Duodenal mucosa (tissue), 2 donors: Measurements from ENCODE around the gene RICTOR.
A peak's percentile ranks its signal among the peaks of the same experiment; 100 is the strongest.

Source experiments
- H3K27ac ChIP-seq: one replicate; pipeline ENCODE4 v1.7.0; 2013; ENCODE audit warnings: low read depth, low read length
- H3K27me3 ChIP-seq, 2 donors: one replicate each; pipeline ENCODE4 v1.7.0; 2013; ENCODE audit warnings: low read length in 2 of 2, control low read depth in 1 of 2; ENCODE audit not compliant: insufficient read depth in 2 of 2, control insufficient read depth in 1 of 2
- H3K36me3 ChIP-seq, 2 donors: one replicate each; pipeline ENCODE4 v1.7.0; 2013; ENCODE audit warnings: low read length in 2 of 2, control low read depth in 1 of 2; ENCODE audit not compliant: insufficient read depth in 2 of 2, control insufficient read depth in 1 of 2
- H3K4me1 ChIP-seq, 2 donors: one replicate each; pipeline ENCODE4 v1.7.0; 2013; ENCODE audit warnings: low read length in 2 of 2, control low read depth in 1 of 2; ENCODE audit not compliant: insufficient read depth in 2 of 2, control insufficient read depth in 1 of 2
- H3K4me3 ChIP-seq, 2 donors: one replicate each; pipeline ENCODE4 v1.7.0; 2013; ENCODE audit warnings: low read length in 2 of 2, low read depth in 1 of 2
- H3K9ac ChIP-seq, 2 donors: one replicate each; pipeline ENCODE4 v1.7.0; 2013; ENCODE audit warnings: low read length in 2 of 2, low read depth in 1 of 2
- H3K9me3 ChIP-seq, 2 donors: one replicate each; pipeline ENCODE4 v1.7.0; 2013; ENCODE audit warnings: low read length in 2 of 2, control low read depth in 1 of 2; ENCODE audit not compliant: control insufficient read depth in 1 of 2

RICTOR gene, protein sequence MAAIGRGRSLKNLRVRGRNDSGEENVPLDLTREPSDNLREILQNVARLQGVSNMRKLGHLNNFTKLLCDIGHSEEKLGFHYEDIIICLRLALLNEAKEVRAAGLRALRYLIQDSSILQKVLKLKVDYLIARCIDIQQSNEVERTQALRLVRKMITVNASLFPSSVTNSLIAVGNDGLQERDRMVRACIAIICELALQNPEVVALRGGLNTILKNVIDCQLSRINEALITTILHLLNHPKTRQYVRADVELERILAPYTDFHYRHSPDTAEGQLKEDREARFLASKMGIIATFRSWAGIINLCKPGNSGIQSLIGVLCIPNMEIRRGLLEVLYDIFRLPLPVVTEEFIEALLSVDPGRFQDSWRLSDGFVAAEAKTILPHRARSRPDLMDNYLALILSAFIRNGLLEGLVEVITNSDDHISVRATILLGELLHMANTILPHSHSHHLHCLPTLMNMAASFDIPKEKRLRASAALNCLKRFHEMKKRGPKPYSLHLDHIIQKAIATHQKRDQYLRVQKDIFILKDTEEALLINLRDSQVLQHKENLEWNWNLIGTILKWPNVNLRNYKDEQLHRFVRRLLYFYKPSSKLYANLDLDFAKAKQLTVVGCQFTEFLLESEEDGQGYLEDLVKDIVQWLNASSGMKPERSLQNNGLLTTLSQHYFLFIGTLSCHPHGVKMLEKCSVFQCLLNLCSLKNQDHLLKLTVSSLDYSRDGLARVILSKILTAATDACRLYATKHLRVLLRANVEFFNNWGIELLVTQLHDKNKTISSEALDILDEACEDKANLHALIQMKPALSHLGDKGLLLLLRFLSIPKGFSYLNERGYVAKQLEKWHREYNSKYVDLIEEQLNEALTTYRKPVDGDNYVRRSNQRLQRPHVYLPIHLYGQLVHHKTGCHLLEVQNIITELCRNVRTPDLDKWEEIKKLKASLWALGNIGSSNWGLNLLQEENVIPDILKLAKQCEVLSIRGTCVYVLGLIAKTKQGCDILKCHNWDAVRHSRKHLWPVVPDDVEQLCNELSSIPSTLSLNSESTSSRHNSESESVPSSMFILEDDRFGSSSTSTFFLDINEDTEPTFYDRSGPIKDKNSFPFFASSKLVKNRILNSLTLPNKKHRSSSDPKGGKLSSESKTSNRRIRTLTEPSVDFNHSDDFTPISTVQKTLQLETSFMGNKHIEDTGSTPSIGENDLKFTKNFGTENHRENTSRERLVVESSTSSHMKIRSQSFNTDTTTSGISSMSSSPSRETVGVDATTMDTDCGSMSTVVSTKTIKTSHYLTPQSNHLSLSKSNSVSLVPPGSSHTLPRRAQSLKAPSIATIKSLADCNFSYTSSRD (N-terminal part only)

DNA sequence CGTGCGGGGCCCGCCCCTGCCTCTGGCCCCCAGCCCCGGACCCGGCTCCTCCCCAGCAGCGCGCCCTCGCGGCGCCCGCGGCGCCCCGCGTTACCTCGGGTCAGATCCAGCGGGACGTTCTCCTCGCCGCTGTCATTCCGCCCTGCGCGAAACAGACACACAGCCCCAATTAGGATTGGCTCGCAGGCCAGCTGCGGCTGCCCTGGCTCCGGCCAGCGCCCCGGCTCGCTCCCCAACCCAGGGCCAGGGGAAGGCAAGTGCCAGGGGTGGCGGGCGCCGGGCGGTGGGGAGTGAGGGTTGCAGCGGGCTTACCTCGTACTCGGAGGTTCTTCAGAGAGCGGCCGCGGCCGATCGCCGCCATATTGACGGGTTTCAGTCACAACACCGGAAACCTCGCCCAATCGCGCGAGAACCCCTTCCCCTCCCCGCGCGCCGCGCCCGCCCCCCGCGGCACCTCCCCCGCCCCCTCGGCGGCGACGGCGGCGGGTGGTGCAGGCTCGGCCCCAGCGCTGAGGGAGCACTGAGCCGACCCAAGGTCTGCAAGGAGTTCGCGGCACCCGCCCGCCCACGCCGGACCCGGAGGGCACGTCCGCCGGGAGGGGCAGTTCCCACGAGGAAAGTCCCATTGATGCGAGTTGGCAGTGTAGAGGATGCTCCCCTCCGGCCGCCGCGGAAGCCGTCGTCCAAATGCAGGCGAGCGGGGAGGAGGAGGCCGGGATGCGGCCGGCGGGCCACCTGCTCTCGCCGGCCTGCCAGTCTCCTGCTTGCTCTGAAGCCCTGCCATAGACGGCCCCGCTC lies at the start of gene RICTOR:
Gene RICTOR (minus strand): TSS at position 383 of the 798 bp plus-strand sequence. CDS start 22 bp downstream, at position 361.
- peak within 1 kb of the TSS; percentile 97 for H3K27ac ChIP-seq
- H3K4me1 ChIP-seq = peaks cover 16 to 19% of the 10 kb centered on the region in 2 donors
- no peaks in the 10 kb centered on the region for H3K36me3 ChIP-seq
- H3K27me3 ChIP-seq = no peaks in the 10 kb centered on the region
- H3K9ac ChIP-seq = peak within 1 kb of the TSS; percentile 82 to 92
- no peaks in the 10 kb centered on the region for H3K9me3 ChIP-seq
- peak within 1 kb of the TSS; percentile 95 to 97 for H3K4me3 ChIP-seq

DNA sequence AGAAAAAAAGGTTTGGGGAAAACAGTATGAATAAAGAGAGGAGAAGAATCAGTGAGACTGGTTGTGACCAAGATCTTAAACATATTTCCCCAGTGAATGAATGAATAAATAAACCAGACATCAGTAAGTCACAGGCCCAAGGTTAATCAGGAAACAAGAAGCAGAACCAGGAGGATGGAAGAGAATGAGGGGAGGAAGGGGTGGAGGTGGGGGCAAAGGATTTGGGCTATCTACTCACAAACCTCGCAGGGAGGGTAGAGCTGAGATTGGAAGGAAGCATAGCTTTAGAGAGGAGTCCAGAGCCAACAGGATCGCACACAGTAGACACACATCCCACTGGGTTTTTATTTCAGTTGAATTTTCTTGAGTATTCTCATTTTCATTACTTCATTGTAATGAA lies 47.7 kb upstream of the RICTOR start:
- Histone ChIP-seq H3K9ac (no peak overlapping the region), H3K4me1 (no peaks in the 10 kb centered on the region), H3K9me3 (no peaks in the 10 kb centered on the region), H3K27me3 (no peaks in the 10 kb centered on the region), H3K27ac (no peak overlapping the region), H3K36me3 (no peaks in the 10 kb centered on the region), H3K4me3 (no peak overlapping the region)

DNA sequence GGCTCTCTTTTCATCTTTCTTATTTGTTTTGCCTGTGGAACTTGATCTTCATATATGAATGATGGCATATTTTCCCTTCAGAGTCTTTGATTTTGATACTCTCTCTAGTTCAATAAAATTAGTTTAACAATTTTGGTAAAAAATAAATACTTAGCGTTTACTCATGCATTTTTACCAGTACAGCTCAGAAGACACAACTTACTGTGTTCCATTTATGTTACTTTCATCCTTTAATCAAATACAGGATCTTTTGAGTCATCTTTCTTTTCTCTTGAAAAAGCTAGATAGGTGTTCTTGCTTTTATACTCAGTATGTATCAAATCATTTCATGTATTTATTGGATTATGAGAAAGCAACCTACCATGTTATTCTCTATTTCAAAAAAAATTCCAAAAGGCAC lies 47.1 kb upstream of the RICTOR start:
- Histone ChIP-seq H3K36me3 (no peaks in the 10 kb centered on the region), H3K9me3 (no peaks in the 10 kb centered on the region), H3K27ac (no peak overlapping the region), H3K4me1 (no peaks in the 10 kb centered on the region), H3K4me3 (no peak overlapping the region), H3K27me3 (no peaks in the 10 kb centered on the region), H3K9ac (no peak overlapping the region)

DNA sequence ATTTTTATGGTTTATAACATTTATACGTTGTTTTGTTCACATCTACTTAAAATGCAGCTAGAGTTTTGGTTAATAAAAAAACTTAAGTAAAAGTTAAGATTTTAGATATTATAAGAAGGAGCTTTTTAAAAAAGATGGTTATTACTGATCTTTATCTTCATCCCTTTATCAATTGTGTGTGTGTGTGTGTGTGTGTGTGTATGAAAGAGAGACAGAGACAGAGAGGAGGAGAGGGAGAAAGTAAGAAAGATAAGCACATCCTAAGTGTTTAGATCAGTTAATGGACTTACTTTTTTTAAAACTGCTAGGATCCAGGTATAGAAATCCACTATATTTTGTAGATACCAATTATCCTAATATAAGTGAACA lies 45.8 kb upstream of the RICTOR start:
- H3K4me3 ChIP-seq = no peak overlapping the region
- no peaks in the 10 kb centered on the region for H3K9me3 ChIP-seq
- no peaks in the 10 kb centered on the region for H3K27me3 ChIP-seq
- no peaks in the 10 kb centered on the region for H3K4me1 ChIP-seq
- H3K9ac ChIP-seq = no peak overlapping the region
- H3K36me3 ChIP-seq = no peaks in the 10 kb centered on the region
- H3K27ac ChIP-seq = no peak overlapping the region

DNA sequence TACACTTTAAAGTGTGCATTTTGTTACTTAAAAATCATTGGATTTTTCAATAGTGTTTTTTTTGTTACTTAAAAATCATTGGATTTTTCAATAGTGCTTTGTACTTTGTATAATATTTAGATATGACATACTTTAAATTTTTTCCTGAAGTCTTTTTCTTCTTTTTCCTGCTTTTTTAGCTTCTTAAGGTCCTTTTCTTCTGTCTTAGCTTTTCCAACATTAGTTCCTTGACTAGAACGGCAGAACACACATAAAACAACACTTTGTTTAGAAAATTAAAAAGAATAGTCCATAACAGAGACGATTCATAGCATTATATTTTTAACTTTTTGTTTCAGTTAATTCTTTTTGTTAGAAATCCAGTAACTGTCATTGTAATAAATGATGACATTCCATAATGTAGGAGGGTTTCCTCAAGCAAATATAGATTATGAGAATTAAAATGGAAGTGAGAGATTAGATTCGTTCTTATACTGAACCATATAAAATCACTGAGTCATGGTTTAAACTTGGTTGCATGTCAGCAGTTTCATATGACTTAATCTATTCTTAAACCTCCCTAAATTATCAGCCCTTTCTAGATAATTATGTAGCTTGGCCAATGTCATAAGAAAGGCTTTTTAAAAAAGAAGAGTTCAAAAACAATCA lies 45.3 kb upstream of the RICTOR start:
- H3K36me3 ChIP-seq = no peaks in the 10 kb centered on the region
- H3K9me3 ChIP-seq = no peaks in the 10 kb centered on the region
- H3K27ac ChIP-seq = no peak overlapping the region
- no peaks in the 10 kb centered on the region for H3K4me1 ChIP-seq
- no peaks in the 10 kb centered on the region for H3K27me3 ChIP-seq
- H3K4me3 ChIP-seq = no peak overlapping the region
- no peak overlapping the region for H3K9ac ChIP-seq

DNA sequence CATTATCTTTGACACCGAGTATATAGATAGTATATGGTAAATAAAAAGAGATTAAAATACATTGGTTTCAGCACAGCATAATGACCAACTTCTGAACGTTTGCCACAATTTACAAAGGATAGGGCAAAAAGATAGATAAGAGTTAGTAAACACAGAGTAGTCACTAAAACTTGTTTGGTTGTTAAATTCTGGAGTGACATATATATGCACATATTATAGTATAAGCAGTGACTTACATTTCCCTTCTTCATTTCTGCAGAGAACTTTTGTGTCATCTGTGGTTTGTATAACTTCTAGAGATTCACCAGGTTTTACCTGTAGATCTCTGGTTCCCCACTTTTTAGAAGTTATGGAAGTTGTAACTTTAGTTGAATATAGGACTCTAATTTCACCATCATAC lies 44.4 kb upstream of the RICTOR start:
- Histone ChIP-seq H3K36me3 (no peaks in the 10 kb centered on the region), H3K27me3 (no peaks in the 10 kb centered on the region), H3K4me1 (no peaks in the 10 kb centered on the region), H3K27ac (no peak overlapping the region), H3K9ac (no peak overlapping the region), H3K9me3 (no peaks in the 10 kb centered on the region), H3K4me3 (no peak overlapping the region)

DNA sequence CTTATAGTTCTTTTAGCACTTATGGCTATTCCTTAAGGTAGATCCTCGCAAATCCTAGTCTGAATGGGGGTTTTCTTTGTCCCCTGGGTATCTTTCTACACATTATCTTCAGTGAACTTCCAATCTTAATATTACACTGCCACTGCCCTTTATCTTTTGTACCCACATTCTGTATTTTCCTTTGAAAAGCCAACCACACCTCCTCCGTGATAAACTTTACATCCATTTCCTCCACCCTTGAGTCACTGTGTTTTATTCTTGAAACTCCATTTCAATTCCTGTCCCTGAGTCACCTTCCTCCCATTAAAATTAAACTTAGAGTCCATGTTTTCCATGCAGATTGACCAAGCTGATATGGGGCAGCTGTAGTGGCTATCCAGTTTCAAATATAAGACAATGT lies 43.2 kb upstream of the RICTOR start:
- H3K27ac ChIP-seq = no peak overlapping the region
- H3K9me3 ChIP-seq = no peaks in the 10 kb centered on the region
- H3K9ac ChIP-seq = no peak overlapping the region
- H3K4me1 ChIP-seq = no peaks in the 10 kb centered on the region
- no peaks in the 10 kb centered on the region for H3K36me3 ChIP-seq
- H3K4me3 ChIP-seq = no peak overlapping the region
- no peaks in the 10 kb centered on the region for H3K27me3 ChIP-seq

DNA sequence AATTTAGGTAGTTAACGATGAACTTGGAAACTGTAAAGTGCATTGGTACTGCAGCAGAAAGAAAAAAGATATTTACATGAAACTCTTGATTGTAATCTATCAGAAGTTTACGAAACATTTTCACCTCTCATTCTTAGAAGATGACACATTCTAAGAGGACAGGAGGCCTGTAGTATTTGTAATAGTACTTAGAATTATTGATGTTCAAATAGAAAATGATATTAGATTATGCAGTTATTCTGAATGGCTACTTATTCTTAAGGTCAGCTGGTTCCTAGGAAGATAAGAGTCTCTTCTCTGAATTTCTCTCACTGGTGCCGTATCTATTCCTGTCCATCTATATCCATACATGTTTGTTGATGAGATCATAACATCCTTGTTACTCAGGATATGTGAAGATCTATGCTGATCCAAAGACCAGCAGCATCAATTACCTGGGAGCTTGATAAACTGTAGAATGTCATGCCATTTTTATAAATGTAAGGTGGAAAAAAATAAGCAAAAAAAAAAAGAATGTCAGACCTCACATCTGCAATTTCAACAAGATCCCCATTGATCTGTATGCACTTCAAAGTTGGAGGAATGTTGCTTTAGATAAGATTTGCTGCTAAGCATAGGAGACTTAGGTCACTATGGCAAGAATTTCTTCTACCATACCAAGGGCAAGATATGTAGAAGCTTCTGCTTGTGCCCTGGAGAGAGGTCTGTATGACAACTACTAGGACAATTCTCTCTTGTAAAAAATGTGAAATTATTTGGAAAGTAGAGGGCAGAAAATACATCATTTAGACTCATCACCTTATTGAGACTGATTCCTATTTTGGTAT lies 42.4 kb upstream of the RICTOR start:
- no peak overlapping the region for H3K27ac ChIP-seq
- no peaks in the 10 kb centered on the region for H3K9me3 ChIP-seq

More for the DNA sequence above, 42.4 kb upstream of the RICTOR start:
- no peaks in the 10 kb centered on the region for H3K36me3 ChIP-seq
- H3K4me3 ChIP-seq = no peak overlapping the region
- H3K27me3 ChIP-seq = no peaks in the 10 kb centered on the region
- no peak overlapping the region for H3K9ac ChIP-seq
- no peaks in the 10 kb centered on the region for H3K4me1 ChIP-seq
